GM12864 (cell line): ENCODE measurements around the gene UBE2S.

Source experiments
- DNase-seq: peaks from one replicate; pipeline ENCODE4 v3.0.0-alpha.2; 2011; ENCODE audit warnings: low read depth
- H3K4me3 ChIP-seq: 2 replicates; pipeline ENCODE4 v1.5.1; 2011; ENCODE audit warnings: mild to moderate bottlenecking, low read depth, low read length, control low read depth
- CTCF ChIP-seq: IDR thresholded peaks from 2 replicates; pipeline ENCODE4 v1.5.1; 2011; ENCODE audit warnings: low read depth, mild to moderate bottlenecking, moderate library complexity, low read length, control low read depth, inconsistent platforms; ENCODE audit errors: missing control alignments

UBE2S gene

GRCh38 chr19:55377356-55378131 lies 30.0 kb downstream of the UBE2S start:
- TF ChIP-seq CTCF = no peak
- DNase-seq = no peak
- H3K4me3 ChIP-seq = no peak overlapping the region

DNA sequence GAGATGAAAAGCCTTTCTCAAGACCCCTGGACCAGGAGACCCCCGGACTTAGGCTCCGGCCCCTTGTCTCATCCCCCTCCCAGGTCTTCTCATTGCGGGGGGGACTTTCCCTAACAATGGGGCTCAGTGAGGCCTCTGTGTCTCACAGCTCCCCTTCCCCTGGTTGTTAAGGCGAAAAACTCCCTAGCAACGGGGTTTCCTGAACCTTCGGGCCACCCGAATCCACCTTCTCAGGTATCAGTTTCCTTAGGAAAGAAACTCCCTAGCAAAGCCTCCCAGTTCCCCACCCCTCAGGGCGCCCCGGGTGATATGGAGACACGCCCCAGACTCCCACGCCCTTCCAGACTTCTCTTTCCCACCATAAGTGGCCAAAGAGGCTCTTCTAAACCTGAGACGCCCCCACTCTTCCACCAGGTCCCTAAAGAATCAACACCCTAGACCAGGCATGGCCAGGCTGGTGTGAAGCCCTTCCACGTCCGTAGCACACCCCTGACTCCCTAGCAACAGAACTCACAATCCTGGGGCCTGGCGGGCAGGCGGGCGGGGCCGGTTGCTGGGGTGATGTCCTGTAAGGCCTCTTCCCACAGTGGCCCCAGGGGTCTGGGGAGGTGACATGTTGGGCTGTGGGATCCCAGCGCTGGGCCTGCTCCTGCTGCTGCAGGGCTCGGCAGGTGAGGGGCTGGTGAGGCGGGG lies 31.2 kb downstream of the UBE2S start, which contains the start of gene TMEM190:
TMEM190 (plus strand) TSS at position 586 of the 693 bp plus-strand sequence; CDS start at position 614, 28 bp downstream.
- no peak within 1 kb of the TSS for H3K4me3 ChIP-seq
- no peak for DNase-seq
- TF ChIP-seq CTCF = no peak

- DNase-seq = no peak
- no peak overlapping the region for H3K4me3 ChIP-seq
- no peak for TF ChIP-seq CTCF
Measured at GRCh38 chr19:55373993-55374757, 33.4 kb downstream of the UBE2S start.

- no peak for TF ChIP-seq CTCF
- no peak for DNase-seq
- no peak overlapping the region for H3K4me3 ChIP-seq
Measured at GRCh38 chr19:55373306-55373992, 34.1 kb downstream of the UBE2S start.

DNA sequence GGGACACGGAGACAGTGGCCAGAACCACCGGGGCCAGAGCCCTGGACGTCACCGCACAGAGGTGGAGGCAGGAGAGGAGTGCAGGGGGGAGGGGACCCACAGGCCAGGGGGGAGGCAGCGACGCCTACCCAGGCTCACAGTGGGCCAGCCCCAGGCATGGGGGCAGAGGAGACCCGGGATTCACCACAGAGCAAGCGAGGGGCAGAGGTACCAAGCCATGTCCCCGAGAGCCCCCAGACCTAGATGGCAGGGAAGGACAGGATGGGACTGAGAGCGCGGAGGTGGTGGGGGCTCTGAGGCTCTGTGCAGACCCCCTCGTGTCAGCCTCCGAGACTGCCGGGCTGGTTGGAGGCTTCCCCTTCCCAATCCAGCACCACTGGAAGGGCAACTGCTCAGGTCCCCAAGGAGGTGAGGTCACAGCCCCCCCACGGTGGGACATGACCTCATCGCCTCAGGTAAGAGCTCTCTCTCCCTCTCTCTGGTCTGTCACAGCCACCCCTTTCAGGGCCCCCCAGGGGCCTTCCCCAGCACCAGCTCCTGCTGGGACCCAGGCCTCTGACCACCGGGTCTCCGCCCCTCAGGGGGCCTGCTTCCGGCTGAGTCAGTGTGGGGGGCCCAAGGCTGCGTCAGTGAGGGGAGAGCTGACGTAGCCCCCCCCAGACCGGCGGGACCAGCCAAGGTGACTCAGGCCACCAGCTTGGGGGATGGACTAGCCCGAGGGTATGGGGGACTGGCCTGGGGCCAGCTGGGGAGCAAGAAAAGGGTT lies 35.1 kb downstream of the UBE2S start:
- no peak for TF ChIP-seq CTCF
- H3K4me3 ChIP-seq = no peak overlapping the region
- DNase-seq = no peak

- no peak within 1 kb of the TSS for H3K4me3 ChIP-seq
- no peak for DNase-seq
- no peak for TF ChIP-seq CTCF
Measured at GRCh38 chr19:55370305-55370988, 37.1 kb downstream of the UBE2S start, which contains the start of gene IL11. Gene IL11, minus strand, starts transcription at chr19:55370463. Its CDS starts 153 bp downstream, at chr19:55370310.
